Cardiac septum (tissue), 1 donor: ENCODE results near the gene ATPAF1. TPM values are rescaled to one million over a fixed set of nuclear protein-coding genes. Genes with fewer than 3 reads are reported as not detected.
"Not testable (repeated sequence)": the region's sequence is repeated elsewhere in the genome, so short reads cannot be mapped to it uniquely, and the experiment has no call there.

ENCODE experiments used
- DNase-seq: peaks from one replicate; pipeline ENCODE4 v3.0.0-alpha.2; 2020; ENCODE audit warnings: low spot score
- intact Hi-C: fragments of 100-400 bp; cut with DNase I; formaldehyde crosslinking; loops from one replicate; pipeline ENCODE4 v1.14.0; 2022
- long read RNA-seq: library from polyadenylated mRNA; unstranded; transcript quantifications from one replicate; pipeline ENCODE4 v2.0.0, GENCODE V29; 2021
- total RNA-seq: library from RNA; stranded (reverse); fragmentation: NEBNext Ultra II Directional; extraction: Animal tissue kit (Norgen Biotek cat#: 25700); gene quantifications from one replicate; pipeline ENCODE4 v1.2.1, GENCODE V29; 2021
- donor health status: DM: no; HTN: no; CAD: no.

The ATPAF1 gene, protein sequence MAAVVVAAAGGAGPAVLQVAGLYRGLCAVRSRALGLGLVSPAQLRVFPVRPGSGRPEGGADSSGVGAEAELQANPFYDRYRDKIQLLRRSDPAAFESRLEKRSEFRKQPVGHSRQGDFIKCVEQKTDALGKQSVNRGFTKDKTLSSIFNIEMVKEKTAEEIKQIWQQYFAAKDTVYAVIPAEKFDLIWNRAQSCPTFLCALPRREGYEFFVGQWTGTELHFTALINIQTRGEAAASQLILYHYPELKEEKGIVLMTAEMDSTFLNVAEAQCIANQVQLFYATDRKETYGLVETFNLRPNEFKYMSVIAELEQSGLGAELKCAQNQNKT
- total RNA-seq = 190 TPM
- long read RNA-seq, full-length matches to known transcripts = 753 of 805 reads
- long read RNA-seq, partial matches to known transcripts = 17 of 805 reads
- long read RNA-seq, other reads (novel, unspliced or antisense) = 35 of 805 reads

DNA sequence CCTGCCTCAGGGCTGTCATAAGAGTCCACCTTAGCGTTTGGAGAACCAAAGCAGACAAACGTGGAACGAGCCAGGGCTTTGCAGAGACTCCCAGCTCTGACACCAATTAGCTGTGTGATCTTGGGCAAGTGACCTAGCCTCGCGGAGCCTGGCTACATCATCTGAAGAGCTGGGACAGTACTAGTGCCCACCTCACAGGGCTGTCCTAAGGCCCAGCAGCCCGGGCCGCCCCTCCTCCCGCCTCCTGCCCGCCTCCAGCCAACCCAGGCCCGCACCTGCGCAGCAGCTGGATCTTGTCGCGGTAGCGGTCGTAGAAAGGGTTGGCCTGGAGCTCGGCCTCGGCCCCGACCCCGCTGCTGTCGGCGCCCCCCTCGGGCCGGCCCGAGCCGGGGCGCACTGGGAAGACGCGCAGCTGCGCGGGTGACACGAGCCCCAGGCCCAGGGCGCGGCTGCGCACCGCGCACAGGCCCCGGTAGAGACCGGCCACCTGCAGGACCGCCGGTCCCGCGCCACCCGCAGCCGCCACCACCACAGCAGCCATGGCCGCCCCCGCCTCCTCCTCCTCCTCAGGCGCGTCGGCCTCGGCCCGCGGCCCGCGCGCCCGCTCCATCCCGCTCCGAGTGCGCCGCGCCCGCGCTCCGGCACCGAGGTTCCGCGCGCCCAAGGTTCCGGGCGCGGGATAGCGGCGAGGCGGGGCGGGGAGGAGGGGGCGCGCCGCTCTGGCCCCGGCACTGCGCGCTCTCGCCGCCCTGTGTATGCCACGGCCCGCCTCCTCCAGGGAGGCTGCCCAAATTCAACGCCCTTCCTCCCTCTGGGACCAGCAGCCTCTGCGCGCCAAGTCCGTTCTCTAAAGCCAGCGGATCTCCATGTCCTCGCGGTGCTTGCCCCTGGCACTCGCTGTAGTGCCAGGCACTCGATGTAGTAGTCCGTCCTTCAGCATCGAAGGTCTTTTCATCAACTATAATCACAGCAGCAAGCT is at the start of gene ATPAF1:
Gene ATPAF1 (minus strand): TSS at position 583 of the 979 bp plus-strand sequence. CDS start 42 bp downstream, at position 541.
- intact Hi-C loops = loop anchor here (5.0 kb wide), 2 partner anchors 51 to 136 kb away; partner anchors contain the start of gene MOB3C
- DNase-seq = peak; percentile 83

DNA sequence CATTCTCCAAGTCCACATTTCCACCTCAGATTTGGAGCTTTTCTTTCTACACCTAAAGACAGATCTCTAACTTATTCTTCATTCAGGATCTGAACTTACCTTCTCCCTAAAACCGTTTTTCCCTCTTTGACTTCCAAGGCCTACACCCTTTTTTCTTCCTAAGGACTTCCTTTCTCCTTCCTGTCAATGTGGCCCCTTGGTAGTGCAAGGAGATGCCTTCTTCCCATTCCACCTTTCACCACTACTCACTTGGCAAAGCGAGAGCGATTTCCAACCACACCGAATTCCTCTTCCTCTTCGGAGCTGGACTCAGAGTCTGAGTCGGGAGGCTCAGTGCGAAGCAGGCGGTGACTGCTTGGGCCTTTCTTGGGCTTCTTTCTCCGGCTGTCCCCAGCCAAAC is 49.5 kb upstream of the ATPAF1 start:
- intact Hi-C loops = loop anchor here (5.0 kb wide), 1 partner anchor 100 kb away; the partner anchor contains the start of gene MOB3C

DNA sequence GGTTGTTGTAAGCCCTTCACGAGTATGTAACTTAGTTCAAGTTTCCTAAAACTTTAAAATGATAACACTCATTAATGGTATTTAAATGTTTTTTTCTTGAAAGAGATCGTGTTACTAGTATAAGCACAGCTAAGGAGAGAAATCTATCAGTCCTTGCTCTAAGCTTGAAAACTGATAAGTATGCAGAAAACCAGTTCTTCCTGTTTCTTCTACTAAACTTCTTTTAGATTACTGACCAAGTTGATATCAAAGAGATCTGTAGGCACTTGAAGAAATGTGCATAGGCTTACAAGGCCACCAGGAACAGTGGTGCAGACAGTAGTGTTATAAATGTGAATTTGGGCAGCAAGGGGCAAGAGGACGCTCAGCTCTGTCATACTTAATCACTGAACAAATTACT is 46.8 kb upstream of the ATPAF1 start:
- intact Hi-C loops = loop anchor here (5.0 kb wide), 1 partner anchor 98 kb away; the partner anchor contains the start of gene MOB3C
- no peak for DNase-seq

More for the DNA sequence above, 49.5 kb upstream of the ATPAF1 start:
- no peak for DNase-seq

DNA sequence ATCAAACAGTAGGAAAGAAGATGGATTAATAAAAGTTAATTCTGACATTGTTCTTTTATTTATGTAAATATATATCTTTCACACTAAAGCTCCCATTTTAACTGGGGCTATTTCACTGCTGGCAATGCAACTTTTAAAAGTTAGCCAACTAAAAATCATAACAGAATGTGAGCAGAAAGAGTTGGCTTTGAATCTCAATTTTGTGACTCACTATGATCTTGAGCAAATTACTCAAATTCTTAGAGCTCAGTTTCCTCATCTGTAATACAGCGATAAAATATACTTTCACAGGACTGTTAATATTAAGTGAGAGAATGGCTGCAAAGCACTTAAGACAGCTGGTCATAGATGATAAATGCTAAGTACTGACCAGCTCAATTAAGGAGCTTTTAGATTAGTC is 40.0 kb upstream of the ATPAF1 start:
- no peak for DNase-seq
- intact Hi-C loops = no loop called here

DNA sequence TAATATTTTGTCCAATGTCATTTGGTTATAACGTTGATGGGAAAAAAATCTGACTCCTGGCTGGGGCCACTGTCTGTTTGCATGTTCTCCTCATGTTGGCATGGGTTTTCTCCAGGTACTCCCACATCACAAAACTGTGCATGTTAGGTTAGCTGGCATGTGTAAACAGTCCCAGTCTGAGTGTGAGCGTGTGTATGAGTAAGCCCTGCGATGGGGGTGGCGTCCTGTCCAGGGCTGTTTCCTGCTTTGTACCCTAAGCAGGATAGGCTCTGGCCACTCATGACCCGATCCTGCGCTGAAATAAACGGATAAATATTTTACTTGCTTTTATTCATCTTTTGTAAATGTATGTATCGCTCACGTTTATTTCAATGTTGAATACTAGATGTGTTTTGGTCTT is 37.2 kb upstream of the ATPAF1 start:
- intact Hi-C loops = no loop called here
- DNase-seq = no peak

DNA sequence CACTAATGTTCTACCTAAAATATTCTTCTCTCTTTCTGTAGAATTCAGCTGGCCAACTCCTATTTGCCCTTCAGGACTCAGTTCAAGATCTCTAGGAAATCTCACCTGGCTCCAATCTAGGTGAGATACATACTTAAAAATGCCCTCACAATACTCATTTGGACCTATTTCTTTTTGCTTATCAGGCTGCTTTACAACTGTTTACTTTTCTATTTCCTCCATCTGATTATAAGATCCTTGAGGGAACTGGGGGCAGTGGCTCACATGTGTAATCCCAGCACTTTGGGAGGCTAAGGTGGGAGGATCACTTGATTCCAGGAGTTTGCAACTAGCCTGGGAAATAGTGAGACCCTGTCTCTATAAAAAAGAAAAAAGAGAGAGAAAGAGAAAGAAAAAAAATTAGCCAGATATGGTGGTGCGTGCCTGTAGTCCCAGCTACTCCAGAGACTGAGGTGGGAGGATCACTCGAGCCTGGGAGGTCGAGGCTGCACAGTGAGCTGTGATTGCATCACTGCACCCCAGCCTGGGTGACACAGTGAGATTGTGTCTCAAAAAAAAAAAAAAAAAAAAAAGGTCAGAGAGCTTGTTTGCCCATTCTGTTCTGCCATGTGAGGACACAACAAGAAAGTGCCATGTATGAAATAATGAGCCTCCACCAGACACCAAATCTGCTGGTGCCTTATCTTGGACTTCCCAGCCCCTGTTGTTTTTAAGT is 35.9 kb upstream of the ATPAF1 start:
- no peak for DNase-seq
- intact Hi-C loops = no loop called here

DNA sequence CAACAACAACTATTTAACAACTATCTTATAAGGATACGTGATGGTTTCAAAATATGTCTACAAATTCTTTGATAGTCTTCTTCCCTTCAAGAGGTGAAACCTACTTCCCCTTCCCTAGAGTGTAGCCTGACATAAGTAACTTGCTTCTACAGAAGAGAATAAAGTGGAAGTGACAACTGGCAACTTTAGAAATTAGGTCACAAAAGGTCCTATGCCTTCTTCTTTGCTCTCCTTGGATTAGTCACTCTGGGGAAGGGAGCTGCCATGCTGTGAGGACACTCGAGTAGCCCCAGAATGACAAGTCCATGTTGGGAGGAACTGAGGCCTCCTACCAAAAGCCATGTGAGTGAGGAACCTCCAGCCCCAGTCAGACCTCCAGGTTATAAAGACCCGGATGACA is 31.5 kb upstream of the ATPAF1 start:
- DNase-seq = no peak
- intact Hi-C loops = no loop called here

DNA sequence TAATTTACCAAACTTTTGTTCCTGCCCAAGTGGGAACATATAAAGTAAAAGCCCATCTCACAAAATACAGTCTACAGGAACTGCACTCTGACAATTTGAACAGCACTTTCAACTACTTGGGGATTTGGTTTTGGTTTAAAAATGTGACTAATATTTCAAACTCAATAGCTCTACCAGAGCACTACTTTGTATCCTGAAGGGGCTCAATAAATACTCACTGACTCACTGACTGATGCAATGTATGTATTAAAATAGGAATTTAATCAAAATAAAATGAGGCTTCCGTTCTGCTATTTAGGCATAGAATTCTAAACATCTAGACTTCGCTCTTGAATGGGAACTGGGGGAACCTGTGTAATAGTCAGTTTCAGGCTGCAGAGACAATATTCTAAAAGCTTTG is 28.9 kb upstream of the ATPAF1 start:
- no peak for DNase-seq
- intact Hi-C loops = no loop called here

DNA sequence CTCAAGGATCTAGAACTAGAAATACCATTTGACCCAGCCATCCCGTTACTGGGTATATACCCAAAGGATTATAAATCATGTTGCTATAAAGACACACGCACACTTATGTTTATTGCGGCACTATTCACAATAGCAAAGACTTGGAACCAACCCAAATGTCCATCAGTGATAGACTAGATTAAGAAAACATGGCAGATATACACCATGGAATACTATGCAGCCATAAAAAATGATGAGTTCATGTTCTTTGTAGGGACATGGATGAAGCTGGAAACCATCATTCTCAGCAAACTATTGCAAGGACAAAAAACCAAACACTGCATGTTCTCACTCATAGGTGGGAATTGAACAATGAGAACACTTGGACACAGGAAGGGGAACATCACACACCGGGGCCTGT is 26.5 kb upstream of the ATPAF1 start:
- intact Hi-C loops, DNase-seq: not testable (repeated sequence)

DNA sequence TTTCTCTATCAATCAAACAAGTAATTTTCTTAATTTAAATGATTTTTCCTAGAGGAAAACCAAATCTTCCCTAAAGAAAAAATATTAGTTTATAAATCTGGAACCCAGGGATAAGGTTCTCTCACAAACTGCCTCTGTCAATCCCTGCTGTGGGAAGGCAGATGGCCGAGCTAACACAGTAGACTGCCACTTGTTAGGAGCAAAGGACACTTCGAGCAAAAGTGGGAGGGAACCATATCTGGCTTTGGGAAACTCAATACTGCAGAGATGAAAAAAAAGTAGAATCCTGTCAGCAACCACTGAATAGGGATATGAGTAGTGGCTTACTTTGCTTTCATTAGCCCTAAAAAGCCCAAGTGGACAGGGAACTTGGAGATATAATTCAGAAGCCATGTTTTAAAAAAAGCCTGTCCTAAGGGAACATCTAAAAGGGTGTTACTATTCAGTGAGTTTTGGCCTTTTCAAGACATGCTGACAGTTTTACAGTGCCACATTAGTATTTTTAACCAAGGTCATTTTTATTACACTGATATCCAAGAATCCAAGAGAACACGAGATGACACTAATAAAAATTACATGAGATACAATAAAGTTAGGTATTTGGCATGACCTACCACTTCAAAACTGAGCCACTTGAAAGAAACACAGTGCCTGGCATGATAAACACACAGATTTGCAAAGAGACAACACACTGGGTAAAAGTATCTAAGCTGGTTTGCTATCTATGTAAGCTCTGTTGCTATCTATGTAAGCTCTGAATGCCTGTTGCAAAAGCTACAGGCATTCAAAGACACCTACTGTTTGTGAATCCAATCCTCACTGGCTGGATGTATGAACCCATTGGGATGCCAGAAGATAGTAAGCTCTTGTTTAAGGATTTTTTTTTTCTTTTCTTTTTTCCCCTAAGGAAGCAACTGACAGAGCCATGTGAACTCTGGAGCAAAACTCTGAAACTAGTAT is 24.9 kb upstream of the ATPAF1 start:
- intact Hi-C loops = no loop called here

DNA sequence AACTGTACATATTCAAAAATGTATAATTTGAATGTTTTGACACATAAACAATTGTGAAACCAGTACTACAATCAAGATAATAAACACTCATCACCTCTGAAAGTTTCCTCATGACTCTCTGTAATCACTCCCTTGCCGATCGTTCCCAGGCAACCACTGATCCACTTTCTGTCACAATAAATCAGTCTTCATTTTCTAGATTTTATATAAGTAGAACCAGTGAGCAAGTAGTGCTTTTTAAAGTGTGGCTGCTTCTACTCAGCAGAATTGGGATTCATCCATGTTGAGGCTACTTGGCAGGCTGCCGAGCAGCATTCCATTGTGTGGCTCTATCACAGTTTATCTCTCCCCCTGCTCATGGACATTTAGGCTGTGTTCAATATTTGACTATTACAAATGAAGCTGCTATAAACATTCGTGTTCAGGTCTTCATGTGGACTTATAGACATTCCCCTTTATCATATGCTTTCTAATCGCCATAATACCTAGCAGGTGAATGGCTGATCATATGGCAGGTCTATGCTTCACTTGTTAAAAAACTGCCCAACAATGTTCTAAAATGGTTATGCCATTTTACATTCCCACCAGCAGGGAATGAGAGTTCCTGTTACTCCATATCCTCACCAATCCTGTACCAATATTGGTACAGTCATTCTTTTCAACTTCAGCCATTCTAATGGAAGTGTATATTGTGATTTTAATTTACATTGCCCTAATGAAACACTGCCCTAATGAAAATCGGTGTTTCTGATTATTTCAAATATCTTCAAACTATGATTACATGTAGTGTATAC is 24.0 kb upstream of the ATPAF1 start:
- no peak for DNase-seq
- intact Hi-C loops = no loop called here

More for the DNA sequence above, 24.9 kb upstream of the ATPAF1 start:
- DNase-seq = no peak

DNA sequence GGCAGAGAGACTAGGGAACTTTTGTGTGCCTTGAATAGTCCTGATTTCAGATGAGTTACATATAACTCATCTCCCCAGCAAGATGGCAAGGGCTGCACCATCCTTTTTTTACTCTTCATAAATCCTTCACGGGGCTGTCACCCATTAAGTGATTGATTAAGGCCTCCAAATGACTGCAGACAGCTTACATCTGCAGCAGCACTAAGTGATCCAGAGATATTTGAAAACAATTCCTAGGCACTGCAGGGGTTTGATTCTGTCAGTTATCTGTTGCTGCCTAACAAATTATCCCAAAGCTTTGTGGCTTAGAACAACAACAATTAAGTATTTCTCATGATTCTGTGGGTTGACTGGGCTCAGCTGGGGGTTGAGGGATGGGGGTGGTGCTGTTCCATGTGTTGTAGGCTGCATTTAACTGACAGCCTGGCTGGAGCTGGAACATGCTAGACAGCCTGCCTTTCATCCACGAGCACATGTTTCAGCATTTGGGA is 22.8 kb upstream of the ATPAF1 start:
- DNase-seq = no peak
- intact Hi-C loops = no loop called here

DNA sequence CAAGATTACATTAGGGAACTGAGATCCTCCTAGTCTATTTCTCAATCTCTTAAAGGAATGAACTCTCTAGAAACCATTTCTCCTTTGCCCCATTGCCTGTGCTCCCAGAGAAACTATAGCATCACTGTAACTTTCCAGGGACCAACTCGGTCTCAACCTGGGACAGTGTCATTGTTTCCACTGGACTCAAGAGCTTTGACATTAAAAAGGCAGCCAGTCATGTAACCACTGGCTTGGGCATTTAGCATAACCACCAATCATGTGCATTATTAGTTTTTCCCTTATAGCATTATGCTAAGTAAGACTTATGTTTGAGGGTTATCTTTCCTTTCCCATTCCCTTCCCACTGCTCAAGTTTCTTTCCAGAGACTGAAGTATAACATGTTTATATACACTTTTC is 21.7 kb upstream of the ATPAF1 start:
- no peak for DNase-seq
- intact Hi-C loops = no loop called here

DNA sequence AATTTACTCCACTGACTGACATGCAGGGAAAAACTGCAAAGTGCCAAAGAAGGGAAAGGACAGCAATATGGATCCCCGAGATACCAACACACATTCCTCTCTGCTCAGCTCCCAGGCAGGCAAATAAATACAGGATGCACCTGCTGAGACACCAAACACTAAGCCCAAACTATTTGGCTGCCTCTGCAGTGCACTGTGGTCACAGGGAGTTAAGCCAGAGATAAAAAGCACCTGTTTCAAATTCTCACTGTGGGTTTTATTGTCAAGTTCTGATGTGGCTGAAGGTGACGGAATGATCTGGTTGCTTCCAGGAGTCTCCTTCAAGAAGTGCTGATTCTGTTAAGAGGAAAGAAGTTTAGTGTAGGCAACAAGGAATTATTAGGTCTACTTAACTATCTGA is 21.2 kb upstream of the ATPAF1 start:
- intact Hi-C loops = no loop called here
- DNase-seq = no peak

DNA sequence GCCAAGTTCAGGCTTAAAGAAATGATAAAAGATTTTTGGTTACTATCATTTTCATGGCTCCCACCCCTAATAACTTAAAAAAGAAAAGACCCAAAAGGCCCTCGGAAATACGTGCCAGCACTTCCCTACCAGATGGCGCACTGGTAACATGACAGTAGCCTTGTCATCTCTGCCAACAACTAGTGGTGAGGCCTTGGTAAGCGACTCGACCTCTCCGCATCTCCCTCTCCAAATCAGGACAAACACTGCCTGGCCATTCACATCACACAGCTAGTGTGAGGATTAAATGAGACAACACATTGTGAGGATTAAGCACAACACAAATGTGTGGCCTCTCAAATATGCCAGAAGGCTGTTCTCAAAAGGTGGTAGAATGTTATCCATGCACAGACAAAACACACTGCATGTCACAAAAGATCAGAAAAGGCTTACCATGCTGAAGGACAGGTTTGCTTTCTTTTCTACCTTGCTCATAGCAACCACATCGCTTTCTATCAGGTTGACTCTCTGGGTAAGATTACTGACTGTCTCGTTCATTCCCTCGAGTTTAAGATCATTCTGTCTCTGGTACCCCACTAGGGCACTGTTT is 19.9 kb upstream of the ATPAF1 start:
- intact Hi-C loops = no loop called here
- no peak for DNase-seq

DNA sequence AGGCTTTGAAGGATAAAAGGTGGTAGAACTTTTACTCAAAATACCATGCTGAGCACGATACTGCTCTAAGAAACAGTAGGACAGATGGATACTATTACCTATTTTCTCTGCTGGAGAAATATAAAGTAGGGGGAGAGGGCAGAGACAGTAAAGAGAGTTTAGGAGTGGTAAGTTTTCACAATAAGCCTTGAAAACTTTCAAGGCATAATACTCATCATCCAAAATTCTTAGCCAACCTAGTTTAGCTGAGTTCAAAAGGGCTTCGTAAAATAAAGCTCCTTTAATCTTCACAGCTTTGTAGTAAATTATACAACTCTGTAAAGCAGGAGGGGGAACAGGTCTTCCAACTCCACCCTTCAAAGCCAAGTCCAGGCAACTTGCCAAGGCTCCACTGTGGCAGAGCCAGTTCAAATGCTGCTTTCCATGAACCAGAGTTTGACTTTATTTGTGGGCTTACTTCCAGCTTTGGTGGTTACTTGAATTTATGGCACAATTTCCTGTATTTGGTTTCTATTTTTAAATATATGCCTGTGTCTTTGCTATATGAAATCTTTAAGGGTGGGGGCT is 19.0 kb upstream of the ATPAF1 start:
- intact Hi-C loops = no loop called here
- peak; percentile 80 for DNase-seq

DNA sequence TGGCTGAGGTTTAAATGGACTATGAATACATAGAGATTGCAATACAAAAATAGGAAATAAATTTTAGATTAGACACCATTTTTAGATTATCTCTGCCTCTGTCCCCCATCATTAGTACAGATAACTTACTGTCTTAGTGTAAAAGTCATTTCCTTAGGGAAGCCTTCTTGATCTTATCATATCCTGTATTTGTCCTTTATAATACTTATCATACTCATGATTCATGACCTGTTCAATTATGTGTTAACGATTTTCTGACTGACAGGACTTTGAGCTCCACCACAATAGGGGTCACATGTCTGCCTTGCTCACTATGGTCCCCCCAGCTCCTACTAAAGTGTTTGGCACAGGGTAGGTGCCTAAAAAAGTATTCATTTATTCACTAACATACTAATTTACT is 18.1 kb upstream of the ATPAF1 start:
- no peak for DNase-seq
- intact Hi-C loops = no loop called here
